NCI-H146 treated with DMSO at 0.1 percent for 48 hours (cell line): Measurements from ENCODE around the gene BSCL2.
"Not testable (repeated sequence)": the region's sequence is repeated elsewhere in the genome, so short reads cannot be mapped to it uniquely, and the experiment has no call there.

Source experiments
- DNase-seq: peaks from one replicate; lab custom pipeline; 2025; ENCODE audit not compliant: unreplicated experiment; lab: John Stamatoyannopoulos, UW

BSCL2 gene

GRCh38 chr11:62664405-62665074, 42.7 kb downstream of the BSCL2 start:
- DNase-seq, result peak; percentile 51

GRCh38 chr11:62656796-62657429, 50.3 kb downstream of the BSCL2 start:
- DNase-seq, result no peak

GRCh38 chr11:62654297-62654696, 52.9 kb downstream of the BSCL2 start:
- no peak for DNase-seq

- no peak for DNase-seq
These were observed 54.8 kb downstream of the BSCL2 start for GRCh38 chr11:62652161-62653006.

- not testable (repeated sequence) for DNase-seq
These were observed 56.9 kb downstream of the BSCL2 start for GRCh38 chr11:62650283-62650682.

- DNase-seq, result no peak
These were observed 57.7 kb downstream of the BSCL2 start for GRCh38 chr11:62649486-62649885.

- DNase-seq, result no peak
These were observed 58.3 kb downstream of the BSCL2 start for GRCh38 chr11:62648967-62649364.

GRCh38 chr11:62648185-62648966, 58.8 kb downstream of the BSCL2 start:
- DNase-seq, result no peak

GRCh38 chr11:62647609-62648005, 59.6 kb downstream of the BSCL2 start:
- DNase-seq, result no peak

- no peak for DNase-seq
These were observed 60.2 kb downstream of the BSCL2 start for GRCh38 chr11:62646825-62647608.

GRCh38 chr11:62645946-62646824, 61.0 kb downstream of the BSCL2 start, which contains the start of gene GANAB:
Gene GANAB (minus strand): TSS chr11:62646613. CDS start chr11:62646599, 14 bp downstream.
- peak; percentile 93 for DNase-seq

GRCh38 chr11:62645671-62645945, 61.6 kb downstream of the BSCL2 start:
- no peak for DNase-seq

GRCh38 chr11:62644220-62644619, 63.0 kb downstream of the BSCL2 start:
- DNase-seq, result no peak
